SK-N-SH (cell line): ENCODE measurements around the gene AP1M1. TPM values are rescaled to one million over a fixed set of nuclear protein-coding genes. Genes with fewer than 3 reads are reported as not detected.

Experiments
- CTCF ChIA-PET: fragments of 300-600, 350-600 bp; formaldehyde crosslinking; extraction: SDS; loops from one replicate; lab custom pipeline; 2021; lab: Yijun Ruan, JAX
- POLR2A ChIA-PET: fragments of 350-600 bp; sonication (Branson Sonifier 250); formaldehyde crosslinking; extraction: SDS; loops from one replicate; lab custom pipeline; 2020; ENCODE audit warnings: antibody characterized with exemption, inconsistent platforms; lab: Yijun Ruan, JAX
- DNase-seq: peaks from one replicate; pipeline ENCODE4 v3.0.0; 2012
- H2AFZ ChIP-seq: fragments of 200-600 bp; sonication (generic); 2 replicates; pipeline ENCODE4 v1.8.1; 2016; ENCODE audit warnings: antibody characterized with exemption, mild to moderate bottlenecking, low read depth
- H3F3A ChIP-seq: fragments of 200-600 bp; sonication (generic); replicated peaks from 2 replicates; pipeline ENCODE3; 2016; ENCODE audit warnings: antibody characterized with exemption, mild to moderate bottlenecking; ENCODE audit not compliant: insufficient read depth
- H3K27ac ChIP-seq, 2 experiments: fragments of 200-500 bp in 1 of 2; fragments of 200-600 bp in 1 of 2; sonication (Bioruptor generic) in 1 of 2; sonication (generic), shearing (Covaris generic) in 1 of 2; 2 replicates each; pipeline versions ENCODE4 v1.5.1 to v1.6.1; 2014 to 2016; ENCODE audit warnings: low read depth in 2 of 2, inconsistent platforms in 1 of 2, low read length in 1 of 2, mild to moderate bottlenecking in 1 of 2, mixed read lengths in 1 of 2
- H3K27me3 ChIP-seq: fragments of 200-600 bp; sonication (generic), shearing (Covaris generic); 2 replicates; pipeline ENCODE4 v1.6.1; 2016; ENCODE audit warnings: mixed run types; ENCODE audit not compliant: insufficient read depth
- H3K36me3 ChIP-seq, 2 experiments: fragments of 200-500 bp in 1 of 2; fragments of 200-600 bp in 1 of 2; sonication (Bioruptor generic) in 1 of 2; sonication (generic) in 1 of 2; replicated peaks in 1 of 2; 2 replicates each; pipeline versions ENCODE3 to v1.5.1; 2014 to 2016; ENCODE audit warnings: low read length in 1 of 2, mild to moderate bottlenecking in 1 of 2; ENCODE audit not compliant: insufficient read depth in 2 of 2, control insufficient read depth in 1 of 2
- H3K4me1 ChIP-seq, 2 experiments: fragments of 200-500 bp in 1 of 2; fragments of 200-600 bp in 1 of 2; sonication (Bioruptor generic) in 1 of 2; sonication (generic), shearing (Covaris generic) in 1 of 2; 2 replicates each; pipeline versions ENCODE4 v1.5.1 to v1.6.1; 2014 to 2016; ENCODE audit warnings: low read depth in 1 of 2, low read length in 1 of 2, mixed run types in 1 of 2; ENCODE audit not compliant: insufficient read depth in 2 of 2, control insufficient read depth in 1 of 2
- H3K4me2 ChIP-seq: fragments of 200-600 bp; sonication (generic), shearing (Covaris generic); 2 replicates; pipeline ENCODE4 v1.6.1; 2017; ENCODE audit warnings: mixed run types
- H3K4me3 ChIP-seq, 2 experiments: fragments of 200-500 bp in 1 of 2; fragments of 200-600 bp in 1 of 2; sonication (Bioruptor generic) in 1 of 2; sonication (generic), shearing (Covaris generic) in 1 of 2; 2 replicates each; pipeline versions ENCODE4 v1.5.1 to v1.8.1; 2014 to 2016; ENCODE audit warnings: low read depth in 2 of 2, inconsistent platforms in 1 of 2, low read length in 1 of 2, mild to moderate bottlenecking in 1 of 2, mixed read lengths in 1 of 2, moderate library complexity in 1 of 2
- H3K79me2 ChIP-seq: fragments of 200-600 bp; sonication (generic); 2 replicates; pipeline ENCODE4 v1.8.1; 2017; ENCODE audit warnings: mild to moderate bottlenecking; ENCODE audit not compliant: insufficient read depth
- H3K9ac ChIP-seq: fragments of 200-600 bp; sonication (generic); 2 replicates; pipeline ENCODE4 v1.6.1; 2017; ENCODE audit warnings: mixed run types
- H3K9me2 ChIP-seq: fragments of 200-600 bp; sonication (generic); 2 replicates; pipeline ENCODE4 v1.6.1; 2017; ENCODE audit warnings: mixed run types
- H3K9me3 ChIP-seq: fragments of 200-600 bp; sonication (generic); 2 replicates; pipeline ENCODE4 v1.6.1; 2017; ENCODE audit warnings: mixed run types, mild to moderate bottlenecking, moderate library complexity
- H4K20me1 ChIP-seq: fragments of 200-600 bp; sonication (generic); 2 replicates; pipeline ENCODE4 v1.6.1; 2017; ENCODE audit warnings: mild to moderate bottlenecking, mixed run types; ENCODE audit not compliant: insufficient read depth
- EZH2phosphoT487 ChIP-seq: fragments of 200-600 bp; sonication (generic); IDR thresholded peaks from 2 replicates; pipeline ENCODE4 v1.6.1; 2017; ENCODE audit warnings: low read depth, mixed run types, mild to moderate bottlenecking, antibody characterized with exemption, moderate library complexity, borderline replicate concordance
- FOSL2 ChIP-seq: IDR thresholded peaks from 2 replicates; pipeline ENCODE4 v1.4.0; 2012; ENCODE audit warnings: low read depth, mild to moderate bottlenecking, moderate library complexity, borderline replicate concordance
- FOXM1 ChIP-seq: IDR thresholded peaks from 2 replicates; pipeline ENCODE4 v1.4.0; 2012; ENCODE audit warnings: low read depth, mild to moderate bottlenecking
- GABPA ChIP-seq: IDR thresholded peaks from 2 replicates; pipeline ENCODE4 v1.4.0; 2012; ENCODE audit warnings: low read depth, mild to moderate bottlenecking
- GATA2 ChIP-seq: sonication (generic); formaldehyde crosslinking; IDR thresholded peaks from 2 replicates; pipeline ENCODE4 v1.5.0; 2020; ENCODE audit warnings: mild to moderate bottlenecking, missing genetic modification reagents
- JUND ChIP-seq: IDR thresholded peaks from 2 replicates; pipeline ENCODE4 v1.4.0; 2012
- MXI1 ChIP-seq: IDR thresholded peaks from 2 replicates; pipeline ENCODE4 v1.6.1; 2012; ENCODE audit warnings: mild to moderate bottlenecking, low read depth, low read length, improper control_type of control experiment
- NFIC ChIP-seq: IDR thresholded peaks from 2 replicates; pipeline ENCODE4 v1.4.0; 2012; ENCODE audit warnings: borderline replicate concordance
- NRF1 ChIP-seq: IDR thresholded peaks from 2 replicates; pipeline ENCODE4 v1.6.1; 2012; ENCODE audit warnings: low read depth, mild to moderate bottlenecking, low read length
- POLR2AphosphoS5 ChIP-seq: IDR thresholded peaks from 2 replicates; pipeline ENCODE4 v1.6.1; 2012; ENCODE audit warnings: low read depth, low read length
- SIN3A ChIP-seq: IDR thresholded peaks from 2 replicates; pipeline ENCODE4 v1.6.1; 2012; ENCODE audit warnings: low read depth, mild to moderate bottlenecking, low read length, moderate library complexity, borderline replicate concordance
- USF1 ChIP-seq: IDR thresholded peaks from 2 replicates; pipeline ENCODE4 v1.4.0; 2012; ENCODE audit warnings: low read depth, borderline replicate concordance
- USF2 ChIP-seq: fragments of 150-350 bp; IDR thresholded peaks from 2 replicates; pipeline ENCODE4 v1.6.1; 2017; ENCODE audit warnings: antibody characterized with exemption, low read length, low read depth, borderline replicate concordance
- YY1 ChIP-seq: IDR thresholded peaks from 2 replicates; pipeline ENCODE4 v1.4.0; 2012; ENCODE audit warnings: low read depth, mild to moderate bottlenecking
- WGBS: methylation state at CpG from one replicate; pipeline ENCODE4 v1.1.6; 2017; ENCODE audit warnings: low lambda C conversion rate; 5-methylcytosine and 5-hydroxymethylcytosine counted together
- polyA plus RNA-seq, 3 experiments: library from polyadenylated mRNA; depleted of rRNA; stranded (reverse); fragments of >200 nt; gene quantifications; 2 replicates each; pipeline ENCODE4 v1.2.3, GENCODE V29; 2012
- TF ChIP-seq, protein P1 (sequence below): fragments of 200-600 bp; sonication (generic); IDR thresholded peaks from 2 replicates; pipeline ENCODE4 v1.6.1; 2017; ENCODE audit warnings: antibody characterized with exemption, mild to moderate bottlenecking, moderate library complexity
- TF ChIP-seq, protein P2 (sequence below): IDR thresholded peaks from 2 replicates; pipeline ENCODE4 v1.6.1; 2012; ENCODE audit warnings: mild to moderate bottlenecking, low read depth, low read length, moderate library complexity
- TF ChIP-seq, protein P3 (sequence below): IDR thresholded peaks from 2 replicates; pipeline ENCODE4 v1.4.0; 2012; ENCODE audit warnings: low read depth

AP1M1 gene
- polyA plus RNA-seq, 1 of the 3 experiments (the other 2 are of a cell fraction), result 133 TPM

DNA sequence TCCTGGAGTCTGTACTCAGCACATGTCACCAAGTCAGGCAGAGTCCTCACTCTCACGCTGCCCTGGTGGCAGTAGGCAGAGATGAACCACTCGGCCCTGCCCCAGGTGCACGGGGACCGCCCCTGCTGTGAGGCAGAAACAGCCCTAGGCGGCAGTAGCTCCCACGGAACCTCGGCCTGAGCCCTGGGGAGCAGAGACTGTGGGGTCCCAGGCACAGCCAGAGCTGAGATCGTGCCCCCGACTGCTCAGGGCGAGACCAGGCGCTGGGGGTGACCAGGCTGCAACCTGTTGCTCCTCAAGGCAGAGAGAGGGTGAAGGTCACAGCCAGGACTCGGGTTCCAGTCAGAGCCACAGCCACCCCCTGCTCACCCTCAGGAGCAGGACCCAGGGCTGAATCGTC, 34.9 kb downstream of the AP1M1 start:
- no peaks in the 10 kb centered on the region for H3K9me3 ChIP-seq
- H3K4me1 ChIP-seq, result no peaks in the 10 kb centered on the region
- peaks cover 16 to 67% of the 10 kb centered on the region in 2 experiments for H3K36me3 ChIP-seq
- no peak overlapping the region for H3K27ac ChIP-seq
- 96% methylated on average over 11 of the region's 13 CpGs for WGBS
- no peak overlapping the region for H2AFZ ChIP-seq
- H3K4me3 ChIP-seq, result no peak overlapping the region
- POLR2A ChIA-PET, result no interaction called here
- CTCF ChIA-PET, result interaction anchor here (1.5 kb wide), 1 partner anchor 15 kb away, joined by 4 read pairs; no protein-coding TSS in a partner anchor
- H3K79me2 ChIP-seq, result no peaks in the 10 kb centered on the region
- TF ChIP-seq FOXM1 (no peak), POLR2AphosphoS5 (no peak), FOSL2 (no peak), NRF1 (no peak), GABPA (no peak), SIN3A (no peak), MXI1 (no peak), EZH2phosphoT487 (no peak), GATA2 (CRISPR knock-in tag) (no peak), USF1 (no peak), JUND (no peak), NFIC (no peak), USF2 (no peak), YY1 (no peak)
- TF ChIP-seq, protein P1, sequence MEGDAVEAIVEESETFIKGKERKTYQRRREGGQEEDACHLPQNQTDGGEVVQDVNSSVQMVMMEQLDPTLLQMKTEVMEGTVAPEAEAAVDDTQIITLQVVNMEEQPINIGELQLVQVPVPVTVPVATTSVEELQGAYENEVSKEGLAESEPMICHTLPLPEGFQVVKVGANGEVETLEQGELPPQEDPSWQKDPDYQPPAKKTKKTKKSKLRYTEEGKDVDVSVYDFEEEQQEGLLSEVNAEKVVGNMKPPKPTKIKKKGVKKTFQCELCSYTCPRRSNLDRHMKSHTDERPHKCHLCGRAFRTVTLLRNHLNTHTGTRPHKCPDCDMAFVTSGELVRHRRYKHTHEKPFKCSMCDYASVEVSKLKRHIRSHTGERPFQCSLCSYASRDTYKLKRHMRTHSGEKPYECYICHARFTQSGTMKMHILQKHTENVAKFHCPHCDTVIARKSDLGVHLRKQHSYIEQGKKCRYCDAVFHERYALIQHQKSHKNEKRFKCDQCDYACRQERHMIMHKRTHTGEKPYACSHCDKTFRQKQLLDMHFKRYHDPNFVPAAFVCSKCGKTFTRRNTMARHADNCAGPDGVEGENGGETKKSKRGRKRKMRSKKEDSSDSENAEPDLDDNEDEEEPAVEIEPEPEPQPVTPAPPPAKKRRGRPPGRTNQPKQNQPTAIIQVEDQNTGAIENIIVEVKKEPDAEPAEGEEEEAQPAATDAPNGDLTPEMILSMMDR, result no peak
- TF ChIP-seq, protein P2, sequence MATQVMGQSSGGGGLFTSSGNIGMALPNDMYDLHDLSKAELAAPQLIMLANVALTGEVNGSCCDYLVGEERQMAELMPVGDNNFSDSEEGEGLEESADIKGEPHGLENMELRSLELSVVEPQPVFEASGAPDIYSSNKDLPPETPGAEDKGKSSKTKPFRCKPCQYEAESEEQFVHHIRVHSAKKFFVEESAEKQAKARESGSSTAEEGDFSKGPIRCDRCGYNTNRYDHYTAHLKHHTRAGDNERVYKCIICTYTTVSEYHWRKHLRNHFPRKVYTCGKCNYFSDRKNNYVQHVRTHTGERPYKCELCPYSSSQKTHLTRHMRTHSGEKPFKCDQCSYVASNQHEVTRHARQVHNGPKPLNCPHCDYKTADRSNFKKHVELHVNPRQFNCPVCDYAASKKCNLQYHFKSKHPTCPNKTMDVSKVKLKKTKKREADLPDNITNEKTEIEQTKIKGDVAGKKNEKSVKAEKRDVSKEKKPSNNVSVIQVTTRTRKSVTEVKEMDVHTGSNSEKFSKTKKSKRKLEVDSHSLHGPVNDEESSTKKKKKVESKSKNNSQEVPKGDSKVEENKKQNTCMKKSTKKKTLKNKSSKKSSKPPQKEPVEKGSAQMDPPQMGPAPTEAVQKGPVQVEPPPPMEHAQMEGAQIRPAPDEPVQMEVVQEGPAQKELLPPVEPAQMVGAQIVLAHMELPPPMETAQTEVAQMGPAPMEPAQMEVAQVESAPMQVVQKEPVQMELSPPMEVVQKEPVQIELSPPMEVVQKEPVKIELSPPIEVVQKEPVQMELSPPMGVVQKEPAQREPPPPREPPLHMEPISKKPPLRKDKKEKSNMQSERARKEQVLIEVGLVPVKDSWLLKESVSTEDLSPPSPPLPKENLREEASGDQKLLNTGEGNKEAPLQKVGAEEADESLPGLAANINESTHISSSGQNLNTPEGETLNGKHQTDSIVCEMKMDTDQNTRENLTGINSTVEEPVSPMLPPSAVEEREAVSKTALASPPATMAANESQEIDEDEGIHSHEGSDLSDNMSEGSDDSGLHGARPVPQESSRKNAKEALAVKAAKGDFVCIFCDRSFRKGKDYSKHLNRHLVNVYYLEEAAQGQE, result no peak
- TF ChIP-seq, protein P3, sequence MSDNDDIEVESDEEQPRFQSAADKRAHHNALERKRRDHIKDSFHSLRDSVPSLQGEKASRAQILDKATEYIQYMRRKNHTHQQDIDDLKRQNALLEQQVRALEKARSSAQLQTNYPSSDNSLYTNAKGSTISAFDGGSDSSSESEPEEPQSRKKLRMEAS, result no peak
- no peak overlapping the region for H3K4me2 ChIP-seq
- H3F3A ChIP-seq, result no peaks in the 10 kb centered on the region
- H3K27me3 ChIP-seq, result no peaks in the 10 kb centered on the region
- no peaks in the 10 kb centered on the region for H3K9me2 ChIP-seq
- peak; percentile 15 for DNase-seq
- H3K9ac ChIP-seq, result no peak overlapping the region
- H4K20me1 ChIP-seq, result no peaks in the 10 kb centered on the region
